Measurements from ENCODE around the gene BCL2L13. TPM values are rescaled to one million over a fixed set of nuclear protein-coding genes. Genes with fewer than 3 reads are reported as not detected.

The BCL2L13 gene
- total RNA-seq, 2 experiments from 2014 or later: 8.1 to 10.0 TPM

DNA sequence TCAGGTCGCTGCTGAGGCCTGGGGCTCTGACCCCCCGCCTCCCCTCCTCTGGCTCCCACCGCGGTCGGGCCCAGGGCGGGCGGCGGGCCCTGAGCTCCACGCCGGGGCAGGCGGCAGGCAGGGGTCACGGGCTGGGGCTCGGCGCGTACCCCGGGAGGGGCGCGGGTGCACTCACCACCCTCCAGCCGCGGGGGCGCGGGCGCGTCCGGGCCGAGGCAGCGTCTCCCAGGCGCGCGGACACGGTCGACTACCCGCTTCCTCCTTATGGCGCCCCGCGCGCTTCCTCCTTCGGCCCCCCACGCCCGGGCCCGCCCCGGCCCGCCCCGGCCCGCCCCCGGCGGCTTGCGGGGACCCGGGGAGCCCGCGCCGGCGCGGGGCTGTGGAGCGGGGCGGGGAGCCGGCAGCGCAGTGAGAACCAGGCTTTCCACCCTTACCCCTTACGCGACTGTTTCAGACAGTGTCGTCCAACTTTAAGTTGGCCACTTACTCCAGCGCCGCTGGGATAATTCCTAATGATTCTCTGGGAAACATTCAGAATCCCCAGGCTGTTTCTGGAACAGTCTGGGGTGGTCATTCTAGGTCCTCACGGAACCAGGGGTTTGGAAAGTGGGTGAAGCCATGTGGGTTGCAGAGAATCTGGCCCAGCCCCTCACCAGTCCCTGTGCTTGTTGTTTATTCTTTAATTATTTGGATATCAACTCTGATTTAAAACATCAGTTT is 135.8 kb downstream of the BCL2L13 start, which contains the start of gene BID:
Gene BID, minus strand, starts transcription at position 264 of the 720 bp plus-strand sequence. CDS start 24,353 bp downstream, outside the sequence.
- Mint-ChIP-seq H3K4me3 (peak within 1 kb of the TSS; percentile 93), H3K27me3 (no peaks in the 10 kb centered on the region), H3K9me3 (no peaks in the 10 kb centered on the region), H3K27ac (peak within 1 kb of the TSS; percentile 96), H3K4me1 (ENCODE audit: low read depth) (peaks cover 80% of the 10 kb centered on the region), H3K36me3 (ENCODE audit: low read depth) (peaks cover 23% of the 10 kb centered on the region)
- intact Hi-C loops (cut with DNase I, micrococcal nuclease): loop anchor here in 1 of 2 experiments (10.0 kb wide), 1 partner anchor 140 kb away; the partner anchor contains the start of gene BCL2L13
- CTCF ChIA-PET: interaction anchor here (1.3 to 3.2 kb wide), 2 partner anchors 11 to 32 kb away, joined by 4 to 16 read pairs; no protein-coding TSS in a partner anchor
- Histone ChIP-seq H3K4me1 (ENCODE audit: insufficient read depth, low read length) (peaks cover 87% of the 10 kb centered on the region), H3K9me3 (ENCODE audit: control insufficient read depth in 1 of 2, insufficient read depth in 1 of 2, low read length in 2 of 2) (no peaks in the 10 kb centered on the region), H3K4me3 (ENCODE audit: low read length) (peak within 1 kb of the TSS; percentile 76), H3K36me3 (ENCODE audit: insufficient read depth, low read length) (peaks cover 13% of the 10 kb centered on the region), H3K27me3 (ENCODE audit: control insufficient read depth in 1 of 2, insufficient read depth in 2 of 2, low read length in 2 of 2) (no peaks in the 10 kb centered on the region), H3K27ac (ENCODE audit: low read depth in 1 of 2, low read length in 2 of 2) (peak within 1 kb of the TSS; percentile 60 to 80)
- TF ChIP-seq, protein P1, sequence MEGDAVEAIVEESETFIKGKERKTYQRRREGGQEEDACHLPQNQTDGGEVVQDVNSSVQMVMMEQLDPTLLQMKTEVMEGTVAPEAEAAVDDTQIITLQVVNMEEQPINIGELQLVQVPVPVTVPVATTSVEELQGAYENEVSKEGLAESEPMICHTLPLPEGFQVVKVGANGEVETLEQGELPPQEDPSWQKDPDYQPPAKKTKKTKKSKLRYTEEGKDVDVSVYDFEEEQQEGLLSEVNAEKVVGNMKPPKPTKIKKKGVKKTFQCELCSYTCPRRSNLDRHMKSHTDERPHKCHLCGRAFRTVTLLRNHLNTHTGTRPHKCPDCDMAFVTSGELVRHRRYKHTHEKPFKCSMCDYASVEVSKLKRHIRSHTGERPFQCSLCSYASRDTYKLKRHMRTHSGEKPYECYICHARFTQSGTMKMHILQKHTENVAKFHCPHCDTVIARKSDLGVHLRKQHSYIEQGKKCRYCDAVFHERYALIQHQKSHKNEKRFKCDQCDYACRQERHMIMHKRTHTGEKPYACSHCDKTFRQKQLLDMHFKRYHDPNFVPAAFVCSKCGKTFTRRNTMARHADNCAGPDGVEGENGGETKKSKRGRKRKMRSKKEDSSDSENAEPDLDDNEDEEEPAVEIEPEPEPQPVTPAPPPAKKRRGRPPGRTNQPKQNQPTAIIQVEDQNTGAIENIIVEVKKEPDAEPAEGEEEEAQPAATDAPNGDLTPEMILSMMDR (IDR thresholded peaks at IDR 0.05): no peak
- POLR2A ChIA-PET: interaction anchor here (0.8 to 1.9 kb wide), 7 partner anchors 7 to 376 kb away, joined by 3 to 7 read pairs (median 5); partner anchors contain the start of genes PEX26 and USP18
- peak; percentile 44 for ATAC-seq (ENCODE audit: poor library complexity)
- peak in 10 of 14 experiments; percentile 31 to 79 (median 56) for DNase-seq

GRCh38 chr22:17774926-17775685 is 136.5 kb downstream of the BCL2L13 start:
- DNase-seq: peak in 3 of 14 experiments; percentile 9 to 45 (median 29)
- H3K36me3 Mint-ChIP-seq (ENCODE audit: low read depth): peaks cover 25% of the 10 kb centered on the region
- H3K4me3 Mint-ChIP-seq: peak overlapping the region; percentile 93

More at GRCh38 chr22:17774926-17775685, 136.5 kb downstream of the BCL2L13 start:
- Histone ChIP-seq H3K4me1 (ENCODE audit: insufficient read depth, low read length) (peaks cover 88% of the 10 kb centered on the region), H3K27me3 (ENCODE audit: control insufficient read depth in 1 of 2, insufficient read depth in 2 of 2, low read length in 2 of 2) (no peaks in the 10 kb centered on the region), H3K4me3 (ENCODE audit: low read length) (peak overlapping the region; percentile 51), H3K27ac (ENCODE audit: low read depth in 1 of 2, low read length in 2 of 2) (peak overlapping the region; percentile 60 to 80), H3K36me3 (ENCODE audit: insufficient read depth, low read length) (peaks cover 11% of the 10 kb centered on the region), H3K9me3 (ENCODE audit: control insufficient read depth in 1 of 2, insufficient read depth in 1 of 2, low read length in 2 of 2) (peaks cover 0 to 7% of the 10 kb centered on the region in 2 experiments)
- CTCF ChIA-PET: interaction anchor here (3.2 kb wide), 1 partner anchor 10 kb away, joined by 16 read pairs; no protein-coding TSS in a partner anchor
- H3K27ac Mint-ChIP-seq: peak overlapping the region; percentile 96
- intact Hi-C loops (cut with DNase I, micrococcal nuclease): loop anchor here in 1 of 2 experiments (10.0 kb wide), 1 partner anchor 140 kb away; the partner anchor contains the start of gene BCL2L13
- no peak for ATAC-seq (ENCODE audit: poor library complexity)
- POLR2A ChIA-PET: interaction anchor here (0.8 to 1.0 kb wide), 2 partner anchors 23 to 375 kb away, joined by 3 to 4 read pairs; partner anchors contain the start of gene USP18
- peaks cover 81% of the 10 kb centered on the region for H3K4me1 Mint-ChIP-seq (ENCODE audit: low read depth)
- H3K27me3 Mint-ChIP-seq: no peaks in the 10 kb centered on the region
- TF ChIP-seq, protein P1 (IDR thresholded peaks at IDR 0.05): no peak
- H3K9me3 Mint-ChIP-seq: no peaks in the 10 kb centered on the region

All from CD4-positive, alpha-beta T cell (primary cell).